KMS-11 (cell line): ENCODE measurements around the gene WASF3.

ENCODE experiments used
- H2AFZ ChIP-seq: fragments of 200-600 bp; sonication (generic); 2 replicates; pipeline ENCODE4 v1.6.1; 2016; ENCODE audit warnings: antibody characterized with exemption, mixed run types, low read depth
- H3K27ac ChIP-seq: fragments of 200-600 bp; sonication (generic); 2 replicates; pipeline ENCODE4 v1.6.1; 2016; ENCODE audit warnings: mild to moderate bottlenecking, mixed run types
- H3K27me3 ChIP-seq: fragments of 200-600 bp; sonication (generic); 2 replicates; pipeline ENCODE4 v1.6.1; 2017; ENCODE audit warnings: mild to moderate bottlenecking, low read depth, mixed run types, moderate library complexity; ENCODE audit not compliant: insufficient read depth
- H3K36me3 ChIP-seq: fragments of 200-600 bp; sonication (generic); 2 replicates; pipeline ENCODE4 v1.6.1; 2017; ENCODE audit warnings: mild to moderate bottlenecking, mixed run types; ENCODE audit not compliant: insufficient read depth
- H3K4me1 ChIP-seq: fragments of 200-600 bp; sonication (generic); 2 replicates; pipeline ENCODE4 v1.6.1; 2016; ENCODE audit warnings: mild to moderate bottlenecking, low read depth, mixed run types; ENCODE audit not compliant: poor library complexity, severe bottlenecking
- H3K4me2 ChIP-seq: fragments of 200-600 bp; sonication (generic); 2 replicates; pipeline ENCODE4 v1.7.0; 2016; ENCODE audit warnings: mild to moderate bottlenecking, mixed run types
- H3K4me3 ChIP-seq: fragments of 200-600 bp; sonication (generic); IDR thresholded peaks from 2 replicates; pipeline ENCODE4 v1.6.1; 2017; ENCODE audit warnings: low read depth, low read length, mixed read lengths; ENCODE audit not compliant: insufficient read depth
- H3K79me2 ChIP-seq: fragments of 200-600 bp; sonication (generic); 2 replicates; pipeline ENCODE4 v1.6.1; 2016; ENCODE audit warnings: low read depth, mixed run types; ENCODE audit not compliant: insufficient read depth
- H3K9ac ChIP-seq: fragments of 200-600 bp; sonication (generic); 2 replicates; pipeline ENCODE4 v1.6.1; 2016; ENCODE audit warnings: mild to moderate bottlenecking, mixed run types
- H4K20me1 ChIP-seq: fragments of 200-600 bp; sonication (generic); 2 replicates; pipeline ENCODE4 v1.6.1; 2016; ENCODE audit warnings: mild to moderate bottlenecking, mixed run types; ENCODE audit not compliant: insufficient read depth
- TF ChIP-seq, protein P1 (sequence below): fragments of 200-600 bp; sonication (generic); conservative IDR thresholded peaks from 2 replicates; pipeline ENCODE4 v1.6.1; 2017; ENCODE audit warnings: low read depth, mild to moderate bottlenecking, antibody characterized with exemption, low read length, moderate library complexity, mixed read lengths

The WASF3 gene

DNA sequence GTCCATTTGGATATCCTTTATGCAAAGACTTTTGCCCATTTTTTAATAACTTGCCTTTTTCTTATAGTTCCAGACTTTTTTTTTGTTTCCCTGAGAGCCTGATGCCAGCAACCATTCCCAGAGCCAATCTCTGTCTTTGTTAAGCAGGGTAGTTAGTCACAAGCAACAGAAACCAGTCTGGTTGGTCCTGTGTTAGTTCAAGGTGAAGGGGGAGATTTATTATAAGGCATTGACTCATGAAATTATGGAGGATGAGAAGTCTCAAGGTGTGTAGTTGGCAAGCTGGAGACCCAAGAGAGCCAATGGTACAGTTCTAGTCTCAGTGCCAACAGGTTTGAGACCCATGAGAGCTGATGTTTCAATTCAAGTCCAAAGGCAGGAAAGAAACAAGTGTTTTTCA, 170.2 kb downstream of the WASF3 start:
- H3K4me1 ChIP-seq = no peaks in the 10 kb centered on the region
- TF ChIP-seq, protein P1, sequence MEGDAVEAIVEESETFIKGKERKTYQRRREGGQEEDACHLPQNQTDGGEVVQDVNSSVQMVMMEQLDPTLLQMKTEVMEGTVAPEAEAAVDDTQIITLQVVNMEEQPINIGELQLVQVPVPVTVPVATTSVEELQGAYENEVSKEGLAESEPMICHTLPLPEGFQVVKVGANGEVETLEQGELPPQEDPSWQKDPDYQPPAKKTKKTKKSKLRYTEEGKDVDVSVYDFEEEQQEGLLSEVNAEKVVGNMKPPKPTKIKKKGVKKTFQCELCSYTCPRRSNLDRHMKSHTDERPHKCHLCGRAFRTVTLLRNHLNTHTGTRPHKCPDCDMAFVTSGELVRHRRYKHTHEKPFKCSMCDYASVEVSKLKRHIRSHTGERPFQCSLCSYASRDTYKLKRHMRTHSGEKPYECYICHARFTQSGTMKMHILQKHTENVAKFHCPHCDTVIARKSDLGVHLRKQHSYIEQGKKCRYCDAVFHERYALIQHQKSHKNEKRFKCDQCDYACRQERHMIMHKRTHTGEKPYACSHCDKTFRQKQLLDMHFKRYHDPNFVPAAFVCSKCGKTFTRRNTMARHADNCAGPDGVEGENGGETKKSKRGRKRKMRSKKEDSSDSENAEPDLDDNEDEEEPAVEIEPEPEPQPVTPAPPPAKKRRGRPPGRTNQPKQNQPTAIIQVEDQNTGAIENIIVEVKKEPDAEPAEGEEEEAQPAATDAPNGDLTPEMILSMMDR = no peak
- H3K9ac ChIP-seq = no peak overlapping the region
- H3K4me3 ChIP-seq = no peak overlapping the region
- no peaks in the 10 kb centered on the region for H4K20me1 ChIP-seq
- H2AFZ ChIP-seq = no peak overlapping the region
- H3K27me3 ChIP-seq = no peaks in the 10 kb centered on the region
- no peaks in the 10 kb centered on the region for H3K79me2 ChIP-seq
- H3K36me3 ChIP-seq = no peaks in the 10 kb centered on the region
- H3K4me2 ChIP-seq = no peak overlapping the region
- H3K27ac ChIP-seq = no peak overlapping the region

DNA sequence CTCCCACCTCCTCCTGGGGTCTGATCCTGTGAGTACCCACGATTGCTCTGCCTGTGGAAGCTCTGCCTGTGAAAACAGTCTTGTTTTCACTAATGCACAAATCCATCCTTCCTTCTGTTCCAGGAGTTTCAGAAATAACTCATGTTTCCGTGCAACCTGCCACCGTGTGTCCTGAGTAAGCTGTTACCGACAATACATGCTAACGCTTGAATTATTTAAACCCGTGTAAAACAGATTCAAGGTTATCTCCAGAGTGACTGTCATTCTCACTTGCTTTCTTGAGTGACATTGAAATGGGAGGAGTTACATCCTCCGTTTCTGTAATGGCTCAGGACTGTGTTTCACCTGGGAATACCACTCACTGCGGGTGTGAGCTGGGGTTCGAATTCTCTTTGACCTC, 178.2 kb downstream of the WASF3 start:
- Histone ChIP-seq H3K27me3 (no peaks in the 10 kb centered on the region), H3K4me3 (no peak overlapping the region), H2AFZ (no peak overlapping the region), H3K36me3 (no peaks in the 10 kb centered on the region), H3K4me1 (no peaks in the 10 kb centered on the region), H3K27ac (no peak overlapping the region), H4K20me1 (no peaks in the 10 kb centered on the region), H3K79me2 (no peaks in the 10 kb centered on the region), H3K4me2 (no peak overlapping the region), H3K9ac (no peak overlapping the region)
- TF ChIP-seq, protein P1 = no peak
